Measurements from ENCODE around the gene ATP2C1.
"Not testable (repeated sequence)": the region's sequence is repeated elsewhere in the genome, so short reads cannot be mapped to it uniquely, and the experiment has no call there.

Gene ATP2C1

GRCh38 chr3:130971208-130971607 lies 77.3 kb downstream of the ATP2C1 start:
- DNase-seq (ENCODE audit: extremely low spot score, insufficient read length, low read depth) (no peak), FAIRE-seq (peak; percentile 21)

- not testable (repeated sequence) for DNase-seq (ENCODE audit: extremely low spot score, insufficient read length, low read depth); FAIRE-seq
Measured at GRCh38 chr3:130972592-130972991, 78.7 kb downstream of the ATP2C1 start.

GRCh38 chr3:130973406-130973805 lies 79.5 kb downstream of the ATP2C1 start:
- no peak for DNase-seq (ENCODE audit: extremely low spot score, insufficient read length, low read depth)
- no peak for FAIRE-seq

- no peak for DNase-seq (ENCODE audit: extremely low spot score, insufficient read length, low read depth)
- no peak for FAIRE-seq
Measured at GRCh38 chr3:130974201-130974600, 80.3 kb downstream of the ATP2C1 start.

GRCh38 chr3:130975251-130975650 lies 81.4 kb downstream of the ATP2C1 start:
- FAIRE-seq: no peak

GRCh38 chr3:130976706-130977105 lies 82.8 kb downstream of the ATP2C1 start:
- FAIRE-seq (no peak), DNase-seq (ENCODE audit: extremely low spot score, insufficient read length, low read depth) (no peak)

More at GRCh38 chr3:130975251-130975650, 81.4 kb downstream of the ATP2C1 start:
- DNase-seq (ENCODE audit: extremely low spot score, insufficient read length, low read depth): no peak

GRCh38 chr3:130979117-130979516 lies 85.2 kb downstream of the ATP2C1 start:
- FAIRE-seq (no peak), DNase-seq (ENCODE audit: extremely low spot score, insufficient read length, low read depth) (no peak)

GRCh38 chr3:130981469-130981868 lies 87.6 kb downstream of the ATP2C1 start:
- DNase-seq (ENCODE audit: extremely low spot score, insufficient read length, low read depth) (no peak), FAIRE-seq (no peak)

GRCh38 chr3:130990282-130990681 lies 96.4 kb downstream of the ATP2C1 start:
- FAIRE-seq: no peak
- DNase-seq (ENCODE audit: extremely low spot score, insufficient read length, low read depth): no peak

GRCh38 chr3:130991126-130991525 lies 97.2 kb downstream of the ATP2C1 start:
- DNase-seq (ENCODE audit: extremely low spot score, insufficient read length, low read depth) (no peak), FAIRE-seq (no peak)

GRCh38 chr3:130992344-130992743 lies 98.5 kb downstream of the ATP2C1 start:
- no peak for DNase-seq (ENCODE audit: extremely low spot score, insufficient read length, low read depth)
- FAIRE-seq: no peak

- FAIRE-seq (no peak), DNase-seq (ENCODE audit: extremely low spot score, insufficient read length, low read depth) (no peak)
Measured at GRCh38 chr3:130997289-130997688, 103.4 kb downstream of the ATP2C1 start.

GRCh38 chr3:131001071-131001470 lies 107.2 kb downstream of the ATP2C1 start:
- DNase-seq (ENCODE audit: extremely low spot score, insufficient read length, low read depth) (no peak), FAIRE-seq (no peak)

- DNase-seq (ENCODE audit: extremely low spot score, insufficient read length, low read depth): no peak
- no peak for FAIRE-seq
Measured at GRCh38 chr3:131004603-131005002, 110.7 kb downstream of the ATP2C1 start.

GRCh38 chr3:131007256-131007655 lies 113.4 kb downstream of the ATP2C1 start:
- no peak for FAIRE-seq
- DNase-seq (ENCODE audit: extremely low spot score, insufficient read length, low read depth): no peak

- no peak for FAIRE-seq
- no peak for DNase-seq (ENCODE audit: extremely low spot score, insufficient read length, low read depth)
Measured at GRCh38 chr3:131007782-131008181, 113.9 kb downstream of the ATP2C1 start.

GRCh38 chr3:131008326-131008725 lies 114.4 kb downstream of the ATP2C1 start:
- DNase-seq (ENCODE audit: extremely low spot score, insufficient read length, low read depth) (no peak), FAIRE-seq (no peak)

- DNase-seq (ENCODE audit: extremely low spot score, insufficient read length, low read depth) (no peak), FAIRE-seq (no peak)
Measured at GRCh38 chr3:131009698-131010097, 115.8 kb downstream of the ATP2C1 start.

- no peak for FAIRE-seq
- no peak for DNase-seq (ENCODE audit: extremely low spot score, insufficient read length, low read depth)
Measured at GRCh38 chr3:131018970-131019369, 125.1 kb downstream of the ATP2C1 start.

GRCh38 chr3:131020122-131020693 lies 126.3 kb downstream of the ATP2C1 start:
- DNase-seq (ENCODE audit: extremely low spot score, insufficient read length, low read depth): no peak
- peak; percentile 29 for FAIRE-seq

GRCh38 chr3:131025539-131025938 lies 131.7 kb downstream of the ATP2C1 start:
- no peak for DNase-seq (ENCODE audit: extremely low spot score, insufficient read length, low read depth)
- FAIRE-seq: no peak

All from GM18507 (cell line).